ENCODE measurements around the gene MEF2C. TPM values are rescaled to one million over a fixed set of nuclear protein-coding genes. Genes with fewer than 3 reads are reported as not detected.
A peak's percentile ranks its signal among the peaks of the same experiment; 100 is the strongest.
"Not testable (repeated sequence)": the region's sequence is repeated elsewhere in the genome, so short reads cannot be mapped to it uniquely, and the experiment has no call there.

MEF2C gene
- total and polyA plus RNA-seq, 2 experiments from 2014 or later = 3.2 to 3.4 TPM

DNA sequence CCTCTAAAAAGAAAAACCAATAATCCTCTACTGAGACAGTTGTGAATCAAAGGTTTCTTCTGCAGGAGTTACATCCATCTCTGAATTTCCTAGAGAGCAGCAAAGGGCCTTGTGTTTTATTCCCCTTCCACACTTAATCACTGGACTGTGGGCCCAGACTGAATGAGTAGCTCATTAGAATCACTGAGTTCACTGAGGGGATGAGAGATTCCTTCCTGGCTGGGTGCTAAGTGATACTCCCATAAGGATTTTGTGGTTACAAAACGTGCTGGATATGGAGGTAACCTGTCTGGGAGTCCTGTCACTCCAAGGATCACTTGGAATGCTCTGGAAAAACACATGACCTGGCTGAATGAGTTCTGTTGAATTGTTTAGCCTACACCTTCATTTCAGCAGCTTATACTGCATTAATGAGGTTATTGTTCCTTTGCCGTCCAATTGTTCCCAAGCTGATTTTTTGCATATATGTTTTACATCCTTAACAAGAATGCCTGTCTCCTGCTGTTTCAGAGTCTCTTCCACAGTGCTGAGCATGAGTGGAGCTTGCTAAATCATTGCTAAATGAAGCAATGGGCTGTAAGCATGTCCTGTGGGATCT is 82.9 kb downstream of the MEF2C start:
- no peak for DNase-seq
- no peaks in the 10 kb centered on the region for H3K9me2 ChIP-seq (ENCODE audit: insufficient read depth)
- H3K27ac ChIP-seq = no peak overlapping the region
- H3K4me2 ChIP-seq (ENCODE audit: unreplicated experiment) = no peak overlapping the region
- in situ Hi-C loops (cut with MboI) = no loop called here
- TF ChIP-seq EZH2phosphoT487 (IDR thresholded peaks at IDR 0.05; ENCODE audit: insufficient read depth, low read depth) (no peak), EZH2 (IDR thresholded peaks at IDR 0.05; ENCODE audit: insufficient read depth, poor library complexity, severe bottlenecking) (no peak)
- no peak overlapping the region for H3K9ac ChIP-seq
- H3K79me2 ChIP-seq (ENCODE audit: insufficient read depth) = no peaks in the 10 kb centered on the region
- no peak overlapping the region for H3K4me3 ChIP-seq
- H4K20me1 ChIP-seq (ENCODE audit: insufficient read depth) = no peaks in the 10 kb centered on the region
- no peaks in the 10 kb centered on the region for H3F3A ChIP-seq (ENCODE audit: insufficient read depth)
- H3K4me1 ChIP-seq (ENCODE audit: insufficient read depth) = no peaks in the 10 kb centered on the region
- H3K36me3 ChIP-seq (ENCODE audit: low read depth) = no peaks in the 10 kb centered on the region
- H3K9me3 ChIP-seq (ENCODE audit: low read depth) = no peaks in the 10 kb centered on the region
- H3K27me3 ChIP-seq (replicated peaks; ENCODE audit: insufficient read depth) = no peaks in the 10 kb centered on the region
- H2AFZ ChIP-seq = no peak overlapping the region
- 84 to 90% methylated on average over 2 of the region's 2 CpGs for WGBS, 2 experiments (ENCODE audit: low coverage in 1 of 2, low lambda C conversion rate in 2 of 2, missing lambda C conversion rate in 2 of 2)

DNA sequence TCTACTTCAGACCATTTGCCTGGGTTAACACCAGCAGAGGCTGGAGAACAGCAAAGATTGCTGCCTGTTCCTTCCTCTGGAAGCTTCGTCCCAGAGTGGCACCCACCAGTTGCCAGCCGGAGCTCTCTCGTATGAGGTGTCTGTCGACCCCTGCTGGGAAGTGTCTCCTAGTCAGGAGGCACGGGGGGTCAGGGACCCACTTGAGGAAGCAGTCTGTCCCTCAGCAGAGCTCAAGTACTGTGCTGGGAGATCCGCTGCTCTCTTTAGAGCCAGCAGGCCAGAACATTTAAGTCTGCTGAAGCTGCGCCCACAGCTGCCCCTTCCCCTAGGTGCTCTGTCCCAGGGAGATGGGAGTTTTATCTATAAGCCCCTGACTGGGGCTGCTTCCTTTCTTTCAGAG is 84.1 kb downstream of the MEF2C start:
- H3K9me3 ChIP-seq (ENCODE audit: low read depth); H3K27me3 ChIP-seq (replicated peaks; ENCODE audit: insufficient read depth); H3K4me2 ChIP-seq (ENCODE audit: unreplicated experiment); H3K4me1 ChIP-seq (ENCODE audit: insufficient read depth); H3K79me2 ChIP-seq (ENCODE audit: insufficient read depth); DNase-seq; H3K9me2 ChIP-seq (ENCODE audit: insufficient read depth); in situ Hi-C loops (cut with MboI); H3K27ac ChIP-seq; H3K9ac ChIP-seq; H3K4me3 ChIP-seq; H3F3A ChIP-seq (ENCODE audit: insufficient read depth); H2AFZ ChIP-seq; H4K20me1 ChIP-seq (ENCODE audit: insufficient read depth); H3K36me3 ChIP-seq (ENCODE audit: low read depth): not testable (repeated sequence)
- WGBS, 2 experiments (ENCODE audit: low coverage in 1 of 2, low lambda C conversion rate in 2 of 2, missing lambda C conversion rate in 2 of 2) = 97 to 99% methylated on average over 7 of the region's 7 CpGs

DNA sequence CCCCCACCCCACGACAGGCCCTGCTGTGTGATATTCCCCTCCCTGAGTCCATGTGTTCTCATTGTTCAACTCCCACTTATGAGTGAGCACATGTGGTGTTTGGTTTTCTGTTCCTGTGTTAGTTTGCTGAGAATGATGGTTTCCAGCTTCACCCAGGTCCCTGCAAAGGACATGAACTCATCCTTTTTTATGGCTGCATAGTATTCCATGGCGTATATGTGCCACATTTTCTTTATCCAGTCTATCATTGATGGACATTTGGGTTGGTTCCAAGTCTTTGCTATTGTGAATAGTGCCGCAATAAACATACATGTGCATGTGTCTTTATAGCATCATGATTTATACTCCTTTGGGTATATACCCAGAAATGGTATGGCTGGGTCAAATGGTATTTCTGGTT is 89.2 kb downstream of the MEF2C start:
- H3K79me2 ChIP-seq (ENCODE audit: insufficient read depth); in situ Hi-C loops (cut with MboI); H3K4me3 ChIP-seq; H4K20me1 ChIP-seq (ENCODE audit: insufficient read depth); H3K4me2 ChIP-seq (ENCODE audit: unreplicated experiment); H3K27me3 ChIP-seq (replicated peaks; ENCODE audit: insufficient read depth); H3K9me2 ChIP-seq (ENCODE audit: insufficient read depth); H3K9ac ChIP-seq; H3K9me3 ChIP-seq (ENCODE audit: low read depth); H2AFZ ChIP-seq; H3K36me3 ChIP-seq (ENCODE audit: low read depth); H3F3A ChIP-seq (ENCODE audit: insufficient read depth); H3K27ac ChIP-seq; DNase-seq: not testable (repeated sequence)
- H3K4me1 ChIP-seq (ENCODE audit: insufficient read depth) = peaks cover 15% of the 10 kb centered on the region; the same call in 1 of the 2 replicates
- whole genome bisulfite sequencing, 2 experiments (ENCODE audit: low coverage in 1 of 2, low lambda C conversion rate in 2 of 2, missing lambda C conversion rate in 2 of 2) = 66 to 70% methylated on average over 3 of the region's 3 CpGs

DNA sequence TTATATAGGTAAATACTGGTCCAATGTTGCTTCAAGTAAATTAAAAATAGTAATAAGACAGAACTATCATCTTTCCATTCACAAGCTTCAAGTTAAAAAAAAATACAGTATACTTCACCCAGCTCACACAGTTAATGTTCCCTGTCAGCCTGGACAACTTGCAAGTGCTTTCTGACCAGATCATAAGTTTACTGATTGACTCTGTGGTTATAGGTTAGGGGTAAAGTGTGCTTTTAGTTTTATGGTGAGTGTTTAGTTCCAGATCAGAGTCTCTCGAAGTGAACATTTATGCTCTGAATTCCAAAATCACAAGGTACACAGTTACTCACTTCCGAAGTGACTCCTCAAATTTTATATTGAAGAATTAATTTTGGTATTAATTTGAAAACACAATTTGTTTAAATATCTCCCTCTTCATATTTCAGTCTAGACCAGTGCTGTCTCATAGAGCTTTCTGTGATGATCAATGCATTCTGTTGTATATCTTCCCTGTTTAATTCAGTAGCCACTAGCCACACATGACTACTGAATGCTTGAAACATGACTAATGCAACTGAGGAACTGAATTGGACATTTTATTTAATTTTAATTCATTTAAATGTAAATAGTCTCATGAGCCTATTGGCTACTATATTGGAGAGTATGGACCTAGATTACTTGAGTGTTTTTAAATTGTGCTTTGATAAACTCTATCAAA is 90.7 kb downstream of the MEF2C start:
- Histone ChIP-seq H3K79me2 (ENCODE audit: insufficient read depth) (no peaks in the 10 kb centered on the region), H3K9me2 (ENCODE audit: insufficient read depth) (no peaks in the 10 kb centered on the region), H3K27me3 (replicated peaks; ENCODE audit: insufficient read depth) (no peaks in the 10 kb centered on the region), H3K4me2 (ENCODE audit: unreplicated experiment) (peak overlapping the region; percentile 22), H3K4me3 (no peak overlapping the region), H3K9ac (no peak overlapping the region), H3K4me1 (ENCODE audit: insufficient read depth) (peaks cover 15% of the 10 kb centered on the region; the same call in 1 of the 2 replicates), H4K20me1 (ENCODE audit: insufficient read depth) (no peaks in the 10 kb centered on the region), H3F3A (ENCODE audit: insufficient read depth) (no peaks in the 10 kb centered on the region), H2AFZ (no peak overlapping the region), H3K27ac (peak overlapping the region; percentile 29; the same call in 1 of the 2 replicates), H3K36me3 (ENCODE audit: low read depth) (no peaks in the 10 kb centered on the region), H3K9me3 (ENCODE audit: low read depth) (no peaks in the 10 kb centered on the region)
- TF ChIP-seq EZH2 (IDR thresholded peaks at IDR 0.05; ENCODE audit: insufficient read depth, poor library complexity, severe bottlenecking) (no peak), EZH2phosphoT487 (IDR thresholded peaks at IDR 0.05; ENCODE audit: insufficient read depth, low read depth) (no peak)
- WGBS, 2 experiments (ENCODE audit: low coverage in 1 of 2, low lambda C conversion rate in 2 of 2, missing lambda C conversion rate in 2 of 2) = 81 to 88% methylated on average over 2 of the region's 2 CpGs
- DNase-seq = peak; percentile 58
- in situ Hi-C loops (cut with MboI) = no loop called here

All from GM23248 (cell line).